Measurements from ENCODE around the gene SMIM13. TPM values are rescaled to one million over a fixed set of nuclear protein-coding genes. Genes with fewer than 3 reads are reported as not detected.

The SMIM13 gene
- total RNA-seq, 1 experiment from 2014 or later, result 10.5 TPM

- BruUV-seq (replicated peaks), result TSS peak; percentile 88
- TF ChIP-seq, protein P1, sequence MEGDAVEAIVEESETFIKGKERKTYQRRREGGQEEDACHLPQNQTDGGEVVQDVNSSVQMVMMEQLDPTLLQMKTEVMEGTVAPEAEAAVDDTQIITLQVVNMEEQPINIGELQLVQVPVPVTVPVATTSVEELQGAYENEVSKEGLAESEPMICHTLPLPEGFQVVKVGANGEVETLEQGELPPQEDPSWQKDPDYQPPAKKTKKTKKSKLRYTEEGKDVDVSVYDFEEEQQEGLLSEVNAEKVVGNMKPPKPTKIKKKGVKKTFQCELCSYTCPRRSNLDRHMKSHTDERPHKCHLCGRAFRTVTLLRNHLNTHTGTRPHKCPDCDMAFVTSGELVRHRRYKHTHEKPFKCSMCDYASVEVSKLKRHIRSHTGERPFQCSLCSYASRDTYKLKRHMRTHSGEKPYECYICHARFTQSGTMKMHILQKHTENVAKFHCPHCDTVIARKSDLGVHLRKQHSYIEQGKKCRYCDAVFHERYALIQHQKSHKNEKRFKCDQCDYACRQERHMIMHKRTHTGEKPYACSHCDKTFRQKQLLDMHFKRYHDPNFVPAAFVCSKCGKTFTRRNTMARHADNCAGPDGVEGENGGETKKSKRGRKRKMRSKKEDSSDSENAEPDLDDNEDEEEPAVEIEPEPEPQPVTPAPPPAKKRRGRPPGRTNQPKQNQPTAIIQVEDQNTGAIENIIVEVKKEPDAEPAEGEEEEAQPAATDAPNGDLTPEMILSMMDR (IDR thresholded peaks at IDR 0.05; ENCODE audit: unreplicated experiment), result no peak
- no peak for DNase-seq
- Mint-ChIP-seq H3K9me3 (ENCODE audit: low read depth, unreplicated experiment) (peaks cover 2% of the 10 kb centered on the region), H3K27me3 (ENCODE audit: unreplicated experiment) (no peaks in the 10 kb centered on the region), H3K36me3 (ENCODE audit: insufficient read depth, unreplicated experiment) (peaks cover 25% of the 10 kb centered on the region), H3K27ac (ENCODE audit: unreplicated experiment) (peak overlapping the region; percentile 67), H3K4me3 (ENCODE audit: low read depth, unreplicated experiment) (peak overlapping the region; percentile 88), H3K4me1 (ENCODE audit: low read depth, unreplicated experiment) (peaks cover 19% of the 10 kb centered on the region)
- intact Hi-C loops (cut with micrococcal nuclease; ENCODE audit: unreplicated experiment), result no loop called here
- CTCF ChIA-PET, result interaction anchor here (0.6 to 0.7 kb wide), 2 partner anchors 56 to 604 kb away, joined by 3 to 6 read pairs; no protein-coding TSS in a partner anchor
These were observed 812 bp upstream of the SMIM13 start for GRCh38 chr6:11092668-11093375.

DNA sequence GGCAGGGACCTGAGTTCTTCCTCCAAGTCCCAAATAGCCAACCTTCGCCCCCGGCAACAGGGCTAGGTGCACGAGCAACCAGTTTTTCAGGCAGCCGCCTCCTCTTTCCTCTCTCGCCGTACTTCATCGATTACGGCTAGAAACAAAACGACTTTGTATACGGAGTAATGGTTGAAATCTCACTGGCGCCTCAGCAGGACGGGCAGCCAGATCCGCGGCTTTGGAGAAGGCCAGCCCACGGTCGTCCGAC lies 333 bp upstream of the SMIM13 start:
- Mint-ChIP-seq H3K27ac (ENCODE audit: unreplicated experiment) (peak overlapping the region; percentile 67), H3K36me3 (ENCODE audit: insufficient read depth, unreplicated experiment) (peaks cover 25% of the 10 kb centered on the region), H3K4me3 (ENCODE audit: low read depth, unreplicated experiment) (peak overlapping the region; percentile 88), H3K9me3 (ENCODE audit: low read depth, unreplicated experiment) (no peaks in the 10 kb centered on the region), H3K27me3 (ENCODE audit: unreplicated experiment) (no peaks in the 10 kb centered on the region), H3K4me1 (ENCODE audit: low read depth, unreplicated experiment) (peaks cover 19% of the 10 kb centered on the region)
- intact Hi-C loops (cut with micrococcal nuclease; ENCODE audit: unreplicated experiment), result no loop called here
- TF ChIP-seq, protein P1 (IDR thresholded peaks at IDR 0.05; ENCODE audit: unreplicated experiment), result no peak
- no peak for DNase-seq
- no TSS peak for BruUV-seq (replicated peaks)
- CTCF ChIA-PET, result interaction anchor here (0.6 to 0.7 kb wide), 2 partner anchors 56 to 604 kb away, joined by 3 to 6 read pairs; no protein-coding TSS in a partner anchor

GRCh38 chr6:11094411-11094851 lies 797 bp downstream of the SMIM13 start:
- intact Hi-C loops (cut with micrococcal nuclease; ENCODE audit: unreplicated experiment), result no loop called here
- CTCF ChIA-PET, result no interaction called here
- H3K4me3 Mint-ChIP-seq (ENCODE audit: low read depth, unreplicated experiment), result peak overlapping the region; percentile 88
- DNase-seq, result peak; percentile 25
- no peaks in the 10 kb centered on the region for H3K9me3 Mint-ChIP-seq (ENCODE audit: low read depth, unreplicated experiment)
- no peaks in the 10 kb centered on the region for H3K27me3 Mint-ChIP-seq (ENCODE audit: unreplicated experiment)
- peaks cover 24% of the 10 kb centered on the region for H3K4me1 Mint-ChIP-seq (ENCODE audit: low read depth, unreplicated experiment)
- peak overlapping the region; percentile 55 for H3K27ac Mint-ChIP-seq (ENCODE audit: unreplicated experiment)
- peaks cover 25% of the 10 kb centered on the region for H3K36me3 Mint-ChIP-seq (ENCODE audit: insufficient read depth, unreplicated experiment)
- TF ChIP-seq, protein P1 (IDR thresholded peaks at IDR 0.05; ENCODE audit: unreplicated experiment), result no peak
- BruUV-seq (replicated peaks), result no TSS peak

GRCh38 chr6:11094941-11095340 lies 1.3 kb downstream of the SMIM13 start:
- intact Hi-C loops (cut with micrococcal nuclease; ENCODE audit: unreplicated experiment), result no loop called here
- Mint-ChIP-seq H3K9me3 (ENCODE audit: low read depth, unreplicated experiment) (no peaks in the 10 kb centered on the region), H3K27ac (ENCODE audit: unreplicated experiment) (peak overlapping the region; percentile 55), H3K27me3 (ENCODE audit: unreplicated experiment) (no peaks in the 10 kb centered on the region), H3K4me1 (ENCODE audit: low read depth, unreplicated experiment) (peaks cover 24% of the 10 kb centered on the region), H3K4me3 (ENCODE audit: low read depth, unreplicated experiment) (peak overlapping the region; percentile 88), H3K36me3 (ENCODE audit: insufficient read depth, unreplicated experiment) (peaks cover 25% of the 10 kb centered on the region)
- BruUV-seq (replicated peaks), result no TSS peak
- CTCF ChIA-PET, result no interaction called here
- TF ChIP-seq, protein P1 (IDR thresholded peaks at IDR 0.05; ENCODE audit: unreplicated experiment), result no peak
- no peak for DNase-seq
